ENCODE measurements around the gene KIAA2012.

The KIAA2012 gene

GRCh38 chr2:202072737-202073401, at the start of gene KIAA2012:
Gene KIAA2012, plus strand, starts transcription at chr2:202073255. Its CDS starts 373 bp downstream, at chr2:202073628.
- DNase-seq = no peak

GRCh38 chr2:202023904-202024266, 49.2 kb upstream of the KIAA2012 start:
- no peak for DNase-seq

GRCh38 chr2:202024871-202025270, 48.2 kb upstream of the KIAA2012 start:
- no peak for DNase-seq

- no peak for DNase-seq
Measured at GRCh38 chr2:202025816-202026215, 47.2 kb upstream of the KIAA2012 start.

GRCh38 chr2:202026507-202026906, 46.5 kb upstream of the KIAA2012 start:
- DNase-seq = no peak

GRCh38 chr2:202030691-202031090, 42.4 kb upstream of the KIAA2012 start:
- peak in 1 of 2 experiments; percentile 53 for DNase-seq

GRCh38 chr2:202031246-202031951, 41.7 kb upstream of the KIAA2012 start:
- DNase-seq = no peak

GRCh38 chr2:202032846-202033316, 40.2 kb upstream of the KIAA2012 start:
- DNase-seq = no peak

GRCh38 chr2:202033317-202034248, 39.5 kb upstream of the KIAA2012 start, which contains the start of gene FZD7:
Gene FZD7, plus strand, starts transcription at chr2:202033855. Its CDS starts 793 bp downstream, at chr2:202034648.
- peak; percentile 25 to 90 for DNase-seq

GRCh38 chr2:202034249-202035088, 38.6 kb upstream of the KIAA2012 start:
- peak in 1 of 2 experiments; percentile 39 for DNase-seq

GRCh38 chr2:202035089-202035940, 37.7 kb upstream of the KIAA2012 start:
- peak; percentile 35 to 79 for DNase-seq

GRCh38 chr2:202035941-202036372, 37.1 kb upstream of the KIAA2012 start:
- no peak for DNase-seq

GRCh38 chr2:202036601-202037037, 36.4 kb upstream of the KIAA2012 start:
- DNase-seq = no peak

GRCh38 chr2:202037086-202037485, 36.0 kb upstream of the KIAA2012 start:
- DNase-seq = no peak

GRCh38 chr2:202038471-202039277, 34.4 kb upstream of the KIAA2012 start:
- no peak for DNase-seq

GRCh38 chr2:202039278-202040078, 33.6 kb upstream of the KIAA2012 start:
- DNase-seq = no peak

GRCh38 chr2:202040079-202040844, 32.8 kb upstream of the KIAA2012 start:
- DNase-seq = no peak

GRCh38 chr2:202042444-202042843, 30.6 kb upstream of the KIAA2012 start:
- DNase-seq = no peak

Data from NCI-H446 (cell line).